Heart left ventricle (tissue), 13 donors: ENCODE measurements around the gene TIGD4.

ENCODE experiments used
- POLR2A ChIP-seq, 2 donors: fragments of 450-650 bp; IDR thresholded peaks; one replicate each; pipeline ENCODE4 v1.6.1; 2017; ENCODE audit warnings: antibody characterized with exemption in 2 of 2, mild to moderate bottlenecking in 2 of 2, moderate library complexity in 2 of 2
- TF ChIP-seq, protein P1 (sequence below), 12 donors: fragments of 200-600 bp; sonication (generic) in 4 of 12; IDR thresholded peaks; one replicate each; pipeline versions ENCODE4 v1.5.0 to v1.8.0; 2018 to 2022; ENCODE audit warnings: antibody characterized with exemption in 12 of 12, mild to moderate bottlenecking in 5 of 12
- donor health status: ischemic (EF 13 %, LVEDD 7.1; RV severe dilation, severe dysfunction).
- donor health status: DM: no; HTN: yes; CAD: no.
- donor health status: DM: no; HTN: no; CAD: no.
- donor health status: ischemic (EF 25% LVEDD 6.9; RV normal size, moderate dysfunction).
- donor health status: ischemic (EF 25% LVEDD 5.7; RV mildly dilated, moderate dysfunction).
- donor health status: ischemic (EF 35%, LVEDD 5.7; RV mildly dilated, moderate dysfunction).
- donor health status: nonischemic (EF 11% LVEDD 7.7; RV severe dilation, severe dysfunction).
- donor health status: DM: yes; HTN: yes; CAD: no.
- donor health status: PGD.
- donor health status: ischemic (EF 29% LVEDD 5.4; RV normal size, mild dysfunction).
- donor health status: nonischemic (EF 23%, LVEDD 6.1; RV moderate dilation, normal function).

DNA sequence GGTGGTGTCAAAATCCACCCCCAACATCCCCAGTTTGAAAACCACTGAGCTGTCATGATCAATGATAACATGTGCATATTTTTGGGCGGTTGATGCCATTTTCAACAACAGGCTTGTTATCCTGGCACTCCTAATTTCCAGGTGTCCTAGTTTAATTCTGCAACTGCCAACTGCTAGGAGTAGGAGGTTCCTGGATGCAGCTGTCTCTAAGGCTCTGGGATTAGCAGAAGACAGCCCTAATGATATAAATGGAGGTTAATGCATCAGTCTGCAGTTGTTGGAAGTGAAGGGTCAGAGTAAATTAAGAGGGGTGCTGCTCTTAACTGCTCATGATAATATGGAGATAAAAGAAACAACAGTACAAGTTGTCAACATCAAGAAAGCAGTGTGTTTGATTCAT is 24.0 kb upstream of the TIGD4 start:
- TF ChIP-seq, protein P1, sequence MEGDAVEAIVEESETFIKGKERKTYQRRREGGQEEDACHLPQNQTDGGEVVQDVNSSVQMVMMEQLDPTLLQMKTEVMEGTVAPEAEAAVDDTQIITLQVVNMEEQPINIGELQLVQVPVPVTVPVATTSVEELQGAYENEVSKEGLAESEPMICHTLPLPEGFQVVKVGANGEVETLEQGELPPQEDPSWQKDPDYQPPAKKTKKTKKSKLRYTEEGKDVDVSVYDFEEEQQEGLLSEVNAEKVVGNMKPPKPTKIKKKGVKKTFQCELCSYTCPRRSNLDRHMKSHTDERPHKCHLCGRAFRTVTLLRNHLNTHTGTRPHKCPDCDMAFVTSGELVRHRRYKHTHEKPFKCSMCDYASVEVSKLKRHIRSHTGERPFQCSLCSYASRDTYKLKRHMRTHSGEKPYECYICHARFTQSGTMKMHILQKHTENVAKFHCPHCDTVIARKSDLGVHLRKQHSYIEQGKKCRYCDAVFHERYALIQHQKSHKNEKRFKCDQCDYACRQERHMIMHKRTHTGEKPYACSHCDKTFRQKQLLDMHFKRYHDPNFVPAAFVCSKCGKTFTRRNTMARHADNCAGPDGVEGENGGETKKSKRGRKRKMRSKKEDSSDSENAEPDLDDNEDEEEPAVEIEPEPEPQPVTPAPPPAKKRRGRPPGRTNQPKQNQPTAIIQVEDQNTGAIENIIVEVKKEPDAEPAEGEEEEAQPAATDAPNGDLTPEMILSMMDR (IDR thresholded peaks at IDR 0.05) = no peak
- TF ChIP-seq POLR2A (IDR thresholded peaks at IDR 0.05) = no peak
